HepG2 (cell line): ENCODE results near the gene SEC31A. TPM values are rescaled to one million over a fixed set of nuclear protein-coding genes. Genes with fewer than 3 reads are reported as not detected.

ENCODE experiments used
- CCDC6 ChIP-seq: sonication (generic); formaldehyde crosslinking; IDR thresholded peaks from 2 replicates; pipeline ENCODE4 v1.8.1; 2022; ENCODE audit warnings: mild to moderate bottlenecking, missing genetic modification reagents, moderate library complexity
- HES4 ChIP-seq: sonication (generic); formaldehyde crosslinking; IDR thresholded peaks from 2 replicates; pipeline ENCODE4 v1.9.0; 2021; ENCODE audit warnings: mild to moderate bottlenecking, missing genetic modification reagents, borderline replicate concordance
- JARID2 ChIP-seq: sonication (generic); formaldehyde crosslinking; IDR thresholded peaks from 2 replicates; pipeline ENCODE4 v1.8.1; 2023; ENCODE audit warnings: missing genetic modification reagents, inconsistent platforms; ENCODE audit not compliant: insufficient replicate concordance
- MLXIP ChIP-seq: sonication (generic); formaldehyde crosslinking; IDR thresholded peaks from 2 replicates; pipeline ENCODE4 v1.9.0; 2021; ENCODE audit warnings: missing genetic modification reagents, borderline replicate concordance
- MYC ChIP-seq: sonication (generic); formaldehyde crosslinking; IDR thresholded peaks from 2 replicates; pipeline ENCODE4 v1.9.0; 2021; ENCODE audit warnings: missing genetic modification reagents, borderline replicate concordance
- NONO ChIP-seq, 2 experiments: fragments of 450-650 bp in 1 of 2; sonication (generic) in 1 of 2; formaldehyde crosslinking in 1 of 2; IDR thresholded peaks in 1 of 2; conservative IDR thresholded peaks in 1 of 2; 2 replicates each; pipeline versions ENCODE4 v1.6.1 to v1.8.0; 2017 to 2022; ENCODE audit warnings: mild to moderate bottlenecking in 1 of 2, missing genetic modification reagents in 1 of 2, moderate library complexity in 1 of 2
- PHF5A ChIP-seq: IDR thresholded peaks from one replicate; pipeline ENCODE4 v1.6.1; 2018; ENCODE audit warnings: low read depth, missing genetic modification reagents; ENCODE audit not compliant: unreplicated experiment
- PREB ChIP-seq: sonication (generic); formaldehyde crosslinking; IDR thresholded peaks from 2 replicates; pipeline ENCODE4 v1.4.0; 2020; ENCODE audit warnings: missing genetic modification reagents
- SNRNP70 ChIP-seq: fragments of 200-400 bp; formaldehyde crosslinking; IDR thresholded peaks from 2 replicates; pipeline ENCODE4 v1.6.1; 2017; ENCODE audit warnings: mild to moderate bottlenecking, low read depth, low read length, moderate library complexity
- SP1 ChIP-seq, 2 experiments: fragments of 450-650 bp in 1 of 2; sonication (generic) in 1 of 2; formaldehyde crosslinking in 1 of 2; IDR thresholded peaks; 2 replicates each; pipeline versions ENCODE4 v1.4.0 to v1.6.1; 2016 to 2020; ENCODE audit warnings: missing genetic modification reagents in 1 of 2
- SP2 ChIP-seq: sonication (generic); formaldehyde crosslinking; IDR thresholded peaks from 2 replicates; pipeline ENCODE4 v1.5.1; 2020; ENCODE audit warnings: mild to moderate bottlenecking, missing genetic modification reagents
- TSC22D2 ChIP-seq: sonication (generic); formaldehyde crosslinking; IDR thresholded peaks from 2 replicates; pipeline ENCODE4 v1.5.1; 2020; ENCODE audit warnings: missing genetic modification reagents, mild to moderate bottlenecking, borderline replicate concordance
- YY1 ChIP-seq: IDR thresholded peaks from 2 replicates; pipeline ENCODE4 v1.6.1; 2011; ENCODE audit warnings: low read length, low read depth, moderate library complexity, mild to moderate bottlenecking; ENCODE audit not compliant: insufficient read depth, insufficient replicate concordance
- ZBTB14 ChIP-seq: sonication (generic); formaldehyde crosslinking; IDR thresholded peaks from 2 replicates; pipeline ENCODE4 v1.4.0; 2020; ENCODE audit warnings: missing genetic modification reagents
- ZFP36L2 ChIP-seq: sonication (generic); formaldehyde crosslinking; IDR thresholded peaks from 2 replicates; pipeline ENCODE4 v1.4.0; 2020; ENCODE audit warnings: missing genetic modification reagents
- ZNF101 ChIP-seq: sonication (generic); formaldehyde crosslinking; IDR thresholded peaks from 2 replicates; pipeline ENCODE4 v1.4.0; 2020; ENCODE audit warnings: mild to moderate bottlenecking, low read depth, missing genetic modification reagents, borderline replicate concordance
- ZNF138 ChIP-seq: sonication (generic); formaldehyde crosslinking; IDR thresholded peaks from 2 replicates; pipeline ENCODE4 v1.5.0; 2020; ENCODE audit warnings: mild to moderate bottlenecking, low read depth, missing genetic modification reagents
- ZNF18 ChIP-seq: sonication (generic); formaldehyde crosslinking; IDR thresholded peaks from 2 replicates; pipeline ENCODE4 v1.8.0; 2022; ENCODE audit warnings: mild to moderate bottlenecking, missing genetic modification reagents; ENCODE audit not compliant: insufficient replicate concordance
- ZNF317 ChIP-seq: sonication (generic); formaldehyde crosslinking; IDR thresholded peaks from 2 replicates; pipeline ENCODE4 v1.5.0; 2020; ENCODE audit warnings: mild to moderate bottlenecking, missing genetic modification reagents
- ZNF598 ChIP-seq: sonication (generic); formaldehyde crosslinking; IDR thresholded peaks from 2 replicates; pipeline ENCODE4 v1.5.1; 2020; ENCODE audit warnings: mild to moderate bottlenecking, missing genetic modification reagents, borderline replicate concordance
- ZNF672 ChIP-seq: sonication (generic); formaldehyde crosslinking; IDR thresholded peaks from 2 replicates; pipeline ENCODE4 v1.8.1; 2022; ENCODE audit warnings: missing genetic modification reagents
- polyA plus RNA-seq, 8 experiments: library from polyadenylated mRNA; depleted of rRNA in 3 of 8; stranded (reverse) in 7 of 8; unstranded in 1 of 8; fragments of >200 nt; fragmentation: Illumina TruSeq in 4 of 8; extraction: Trizol in 4 of 8; gene quantifications; 2 replicates each; pipeline versions ENCODE4 v1.2.1 to v1.2.3, GENCODE V29; 2011 to 2016; ENCODE audit warnings: low read depth in 4 of 8, missing spikeins in 1 of 8, mixed read lengths in 1 of 8; ENCODE audit not compliant: insufficient read depth in 1 of 8
- total RNA-seq, 5 experiments: library from RNA; depleted of rRNA; stranded (reverse); fragments of >200 nt; fragmentation: Illumina TruSeq; extraction: Trizol; gene quantifications; 2 replicates each; pipeline ENCODE4 v1.2.3, GENCODE V29; 2016; ENCODE audit warnings: low read depth in 1 of 5

Gene SEC31A
- total and polyA plus RNA-seq, 2 of the 13 experiments (the other 11 are each of a cell fraction or from before 2014, with no cell fraction given) = 231 to 435 TPM

GRCh38 chr4:82890901-82891706 lies at the start of gene SEC31A (continued):
- TF ChIP-seq SP1 (IDR thresholded peaks at IDR 0.05) (no peak), SP1 (CRISPR knock-in tag; IDR thresholded peaks at IDR 0.05) (peak; percentile 98), TSC22D2 (CRISPR knock-in tag) (no peak), MYC (CRISPR knock-in tag) (peak; percentile 98), ZNF18 (CRISPR knock-in tag) (peak; percentile 92), ZNF672 (no peak), JARID2 (no peak), ZNF598 (CRISPR knock-in tag) (peak; percentile 92), ZNF101 (CRISPR knock-in tag) (no peak), ZFP36L2 (CRISPR knock-in tag) (no peak; the same call in 1 of the 2 replicates), SNRNP70 (no peak), ZBTB14 (CRISPR knock-in tag) (no peak), PREB (no peak), PHF5A (CRISPR knock-in tag) (peak; percentile 89), YY1 (peak; percentile 89), CCDC6 (peak; percentile 75), ZNF138 (CRISPR knock-in tag) (0 out of 2 replicates have a peak, but pooled peaks have one; percentile 66), ZNF317 (CRISPR knock-in tag) (peak; percentile 65; the same call in 1 of the 2 replicates), HES4 (CRISPR knock-in tag) (peak; percentile 65; the same call in 1 of the 2 replicates), SP2 (CRISPR knock-in tag) (peak; percentile 77), NONO (IDR thresholded peaks at IDR 0.05) (no peak), NONO (CRISPR knock-in tag; conservative IDR thresholded peaks at IDR 0.05) (peak; percentile 99), MLXIP (CRISPR knock-in tag) (no peak)
